HepG2 (cell line): ENCODE results near the gene PPP2R2D. TPM values are rescaled to one million over a fixed set of nuclear protein-coding genes. Genes with fewer than 3 reads are reported as not detected.
A peak's percentile ranks its signal among the peaks of the same experiment; 100 is the strongest.

Experiments
- ATM ChIP-seq: fragments of 450-650 bp; IDR thresholded peaks from 2 replicates; pipeline ENCODE4 v1.7.1; 2017; ENCODE audit warnings: mild to moderate bottlenecking, borderline replicate concordance
- BCL6 ChIP-seq: IDR thresholded peaks from 2 replicates; pipeline ENCODE4 v1.6.1; 2016; ENCODE audit warnings: missing genetic modification reagents, missing compliant biosample characterization
- CENPX ChIP-seq: sonication (generic); formaldehyde crosslinking; IDR thresholded peaks from 2 replicates; pipeline ENCODE4 v1.9.0; 2021; ENCODE audit warnings: mild to moderate bottlenecking, missing genetic modification reagents, moderate library complexity
- FOXO1 ChIP-seq: sonication (generic); formaldehyde crosslinking; IDR thresholded peaks from 2 replicates; pipeline ENCODE4 v1.4.0; 2020; ENCODE audit warnings: missing genetic modification reagents
- HCFC1 ChIP-seq: fragments of 150-350 bp; IDR thresholded peaks from 2 replicates; pipeline ENCODE4 v1.6.1; 2014; ENCODE audit warnings: low read depth, low read length
- HDAC1 ChIP-seq: sonication (generic); formaldehyde crosslinking; IDR thresholded peaks from 2 replicates; pipeline ENCODE4 v1.5.1; 2020; ENCODE audit warnings: mild to moderate bottlenecking, missing genetic modification reagents
- KAT2B ChIP-seq: fragments of 150-350 bp; IDR thresholded peaks from 2 replicates; pipeline ENCODE4 v1.6.1; 2014; ENCODE audit warnings: low read depth, low read length, borderline replicate concordance
- MXI1 ChIP-seq: IDR thresholded peaks from 3 replicates; pipeline ENCODE4 v1.6.1; 2012; ENCODE audit warnings: low read depth, low read length, inconsistent platforms, borderline replicate concordance
- NFE2 ChIP-seq: sonication (generic); formaldehyde crosslinking; IDR thresholded peaks from 2 replicates; pipeline ENCODE4 v1.4.0; 2020; ENCODE audit warnings: missing genetic modification reagents
- NONO ChIP-seq, 2 experiments: fragments of 450-650 bp in 1 of 2; sonication (generic) in 1 of 2; formaldehyde crosslinking in 1 of 2; IDR thresholded peaks in 1 of 2; conservative IDR thresholded peaks in 1 of 2; 2 replicates each; pipeline versions ENCODE4 v1.6.1 to v1.8.0; 2017 to 2022; ENCODE audit warnings: mild to moderate bottlenecking in 1 of 2, missing genetic modification reagents in 1 of 2, moderate library complexity in 1 of 2
- POLR2AphosphoS5 ChIP-seq: IDR thresholded peaks from 2 replicates; pipeline ENCODE4 v1.6.1; 2012; ENCODE audit warnings: low read depth, low read length
- RAD51 ChIP-seq: fragments of 450-650 bp; IDR thresholded peaks from 2 replicates; pipeline ENCODE4 v1.6.1; 2016; ENCODE audit warnings: borderline replicate concordance
- ZNF17 ChIP-seq: sonication (generic); formaldehyde crosslinking; IDR thresholded peaks from 2 replicates; pipeline ENCODE4 v1.5.0; 2020; ENCODE audit warnings: mild to moderate bottlenecking, missing genetic modification reagents
- ZNF724P ChIP-seq: sonication (generic); formaldehyde crosslinking; IDR thresholded peaks from 2 replicates; pipeline ENCODE4 v1.8.0; 2022; ENCODE audit warnings: missing genetic modification reagents, borderline replicate concordance
- polyA plus RNA-seq, 8 experiments: library from polyadenylated mRNA; depleted of rRNA in 3 of 8; stranded (reverse) in 7 of 8; unstranded in 1 of 8; fragments of >200 nt; fragmentation: Illumina TruSeq in 4 of 8; extraction: Trizol in 4 of 8; gene quantifications; 2 replicates each; pipeline versions ENCODE4 v1.2.1 to v1.2.3, GENCODE V29; 2011 to 2016; ENCODE audit warnings: low read depth in 4 of 8, missing spikeins in 1 of 8, mixed read lengths in 1 of 8; ENCODE audit not compliant: insufficient read depth in 1 of 8
- total RNA-seq, 5 experiments: library from RNA; depleted of rRNA; stranded (reverse); fragments of >200 nt; fragmentation: Illumina TruSeq; extraction: Trizol; gene quantifications; 2 replicates each; pipeline ENCODE4 v1.2.3, GENCODE V29; 2016; ENCODE audit warnings: low read depth in 1 of 5
- TF ChIP-seq, protein P1 (sequence below): sonication (generic); formaldehyde crosslinking; IDR thresholded peaks from 2 replicates; pipeline ENCODE4 v1.4.0; 2020; ENCODE audit warnings: missing genetic modification reagents, borderline replicate concordance
- TF ChIP-seq, protein P2 (sequence below): sonication (generic); formaldehyde crosslinking; IDR thresholded peaks from 2 replicates; pipeline ENCODE4 v1.8.1; 2023; ENCODE audit warnings: mild to moderate bottlenecking, missing genetic modification reagents, borderline replicate concordance
- TF ChIP-seq, protein P3 (sequence below): sonication (generic); formaldehyde crosslinking; IDR thresholded peaks from 2 replicates; pipeline ENCODE4; 2020; ENCODE audit warnings: missing genetic modification reagents, mild to moderate bottlenecking, borderline replicate concordance
- TF ChIP-seq, protein P4 (sequence below), 2 experiments: IDR thresholded peaks; 2 replicates each; pipeline ENCODE4 v1.6.1; 2011 to 2012; ENCODE audit warnings: low read length in 2 of 2, borderline replicate concordance in 1 of 2, low read depth in 1 of 2, mild to moderate bottlenecking in 1 of 2, moderate library complexity in 1 of 2

Gene PPP2R2D
- total and polyA plus RNA-seq, 2 of the 13 experiments (the other 11 are each of a cell fraction or from before 2014, with no cell fraction given): 32.7 to 33.2 TPM

DNA sequence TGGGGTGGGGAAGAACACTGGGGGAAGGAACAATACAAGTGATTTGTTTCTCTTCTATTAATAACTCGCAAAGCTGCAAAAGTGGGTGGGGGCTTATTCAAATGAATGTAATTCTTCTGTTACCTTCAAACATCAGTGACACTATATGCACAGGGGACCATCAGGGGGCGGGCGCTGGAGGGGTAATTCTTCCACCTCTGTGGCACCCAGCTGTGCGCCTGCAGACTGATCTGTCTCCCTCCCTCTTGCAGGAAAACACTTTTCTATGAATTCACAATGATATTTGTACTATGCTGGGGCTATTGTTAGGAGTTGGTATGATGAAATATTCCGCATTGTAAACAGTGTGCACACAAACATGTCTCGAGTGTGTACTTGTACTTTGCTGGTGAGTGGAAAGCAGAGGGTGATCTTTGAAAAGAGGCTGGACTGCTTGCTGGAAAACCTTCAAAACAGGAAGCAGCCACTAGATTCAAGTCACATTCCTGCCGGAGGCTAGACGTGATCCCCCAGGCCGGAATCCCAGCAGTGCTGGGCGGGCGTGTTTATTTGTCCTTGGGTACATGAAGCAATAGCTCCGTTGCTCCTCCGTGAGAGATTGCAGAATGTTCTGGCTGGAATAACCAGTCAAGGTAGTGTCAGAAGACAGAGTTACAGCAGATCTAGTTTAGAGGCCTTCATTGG lies 96.7 kb downstream of the PPP2R2D start (continued):
- TF ChIP-seq, protein P1, sequence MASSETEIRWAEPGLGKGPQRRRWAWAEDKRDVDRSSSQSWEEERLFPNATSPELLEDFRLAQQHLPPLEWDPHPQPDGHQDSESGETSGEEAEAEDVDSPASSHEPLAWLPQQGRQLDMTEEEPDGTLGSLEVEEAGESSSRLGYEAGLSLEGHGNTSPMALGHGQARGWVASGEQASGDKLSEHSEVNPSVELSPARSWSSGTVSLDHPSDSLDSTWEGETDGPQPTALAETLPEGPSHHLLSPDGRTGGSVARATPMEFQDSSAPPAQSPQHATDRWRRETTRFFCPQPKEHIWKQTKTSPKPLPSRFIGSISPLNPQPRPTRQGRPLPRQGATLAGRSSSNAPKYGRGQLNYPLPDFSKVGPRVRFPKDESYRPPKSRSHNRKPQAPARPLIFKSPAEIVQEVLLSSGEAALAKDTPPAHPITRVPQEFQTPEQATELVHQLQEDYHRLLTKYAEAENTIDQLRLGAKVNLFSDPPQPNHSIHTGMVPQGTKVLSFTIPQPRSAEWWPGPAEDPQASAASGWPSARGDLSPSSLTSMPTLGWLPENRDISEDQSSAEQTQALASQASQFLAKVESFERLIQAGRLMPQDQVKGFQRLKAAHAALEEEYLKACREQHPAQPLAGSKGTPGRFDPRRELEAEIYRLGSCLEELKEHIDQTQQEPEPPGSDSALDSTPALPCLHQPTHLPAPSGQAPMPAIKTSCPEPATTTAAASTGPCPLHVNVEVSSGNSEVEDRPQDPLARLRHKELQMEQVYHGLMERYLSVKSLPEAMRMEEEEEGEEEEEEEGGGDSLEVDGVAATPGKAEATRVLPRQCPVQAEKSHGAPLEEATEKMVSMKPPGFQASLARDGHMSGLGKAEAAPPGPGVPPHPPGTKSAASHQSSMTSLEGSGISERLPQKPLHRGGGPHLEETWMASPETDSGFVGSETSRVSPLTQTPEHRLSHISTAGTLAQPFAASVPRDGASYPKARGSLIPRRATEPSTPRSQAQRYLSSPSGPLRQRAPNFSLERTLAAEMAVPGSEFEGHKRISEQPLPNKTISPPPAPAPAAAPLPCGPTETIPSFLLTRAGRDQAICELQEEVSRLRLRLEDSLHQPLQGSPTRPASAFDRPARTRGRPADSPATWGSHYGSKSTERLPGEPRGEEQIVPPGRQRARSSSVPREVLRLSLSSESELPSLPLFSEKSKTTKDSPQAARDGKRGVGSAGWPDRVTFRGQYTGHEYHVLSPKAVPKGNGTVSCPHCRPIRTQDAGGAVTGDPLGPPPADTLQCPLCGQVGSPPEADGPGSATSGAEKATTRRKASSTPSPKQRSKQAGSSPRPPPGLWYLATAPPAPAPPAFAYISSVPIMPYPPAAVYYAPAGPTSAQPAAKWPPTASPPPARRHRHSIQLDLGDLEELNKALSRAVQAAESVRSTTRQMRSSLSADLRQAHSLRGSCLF (CRISPR knock-in tag): no peak
- TF ChIP-seq ZNF17 (CRISPR knock-in tag) (no peak), POLR2AphosphoS5 (peak; percentile 45; the same call in 1 of the 2 replicates), ZNF724P (no peak), RAD51 (no peak), BCL6 (peak; percentile 95), HCFC1 (no peak), FOXO1 (peak; percentile 97), CENPX (CRISPR knock-in tag) (no peak), KAT2B (no peak), NONO (IDR thresholded peaks at IDR 0.05) (no peak), NONO (CRISPR knock-in tag; conservative IDR thresholded peaks at IDR 0.05) (peak; percentile 62; the same call in 1 of the 2 replicates), HDAC1 (CRISPR knock-in tag) (peak; percentile 88), MXI1 (peak; percentile 48; the same call in 1 of the 3 replicates), ATM (no peak), NFE2 (no peak)
- TF ChIP-seq, protein P2, sequence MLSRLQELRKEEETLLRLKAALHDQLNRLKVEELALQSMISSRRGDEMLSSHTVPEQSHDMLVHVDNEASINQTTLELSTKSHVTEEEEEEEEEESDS: no peak
- TF ChIP-seq, protein P3, sequence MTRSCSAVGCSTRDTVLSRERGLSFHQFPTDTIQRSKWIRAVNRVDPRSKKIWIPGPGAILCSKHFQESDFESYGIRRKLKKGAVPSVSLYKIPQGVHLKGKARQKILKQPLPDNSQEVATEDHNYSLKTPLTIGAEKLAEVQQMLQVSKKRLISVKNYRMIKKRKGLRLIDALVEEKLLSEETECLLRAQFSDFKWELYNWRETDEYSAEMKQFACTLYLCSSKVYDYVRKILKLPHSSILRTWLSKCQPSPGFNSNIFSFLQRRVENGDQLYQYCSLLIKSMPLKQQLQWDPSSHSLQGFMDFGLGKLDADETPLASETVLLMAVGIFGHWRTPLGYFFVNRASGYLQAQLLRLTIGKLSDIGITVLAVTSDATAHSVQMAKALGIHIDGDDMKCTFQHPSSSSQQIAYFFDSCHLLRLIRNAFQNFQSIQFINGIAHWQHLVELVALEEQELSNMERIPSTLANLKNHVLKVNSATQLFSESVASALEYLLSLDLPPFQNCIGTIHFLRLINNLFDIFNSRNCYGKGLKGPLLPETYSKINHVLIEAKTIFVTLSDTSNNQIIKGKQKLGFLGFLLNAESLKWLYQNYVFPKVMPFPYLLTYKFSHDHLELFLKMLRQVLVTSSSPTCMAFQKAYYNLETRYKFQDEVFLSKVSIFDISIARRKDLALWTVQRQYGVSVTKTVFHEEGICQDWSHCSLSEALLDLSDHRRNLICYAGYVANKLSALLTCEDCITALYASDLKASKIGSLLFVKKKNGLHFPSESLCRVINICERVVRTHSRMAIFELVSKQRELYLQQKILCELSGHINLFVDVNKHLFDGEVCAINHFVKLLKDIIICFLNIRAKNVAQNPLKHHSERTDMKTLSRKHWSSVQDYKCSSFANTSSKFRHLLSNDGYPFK (CRISPR knock-in tag): no peak
- TF ChIP-seq, protein P4, sequence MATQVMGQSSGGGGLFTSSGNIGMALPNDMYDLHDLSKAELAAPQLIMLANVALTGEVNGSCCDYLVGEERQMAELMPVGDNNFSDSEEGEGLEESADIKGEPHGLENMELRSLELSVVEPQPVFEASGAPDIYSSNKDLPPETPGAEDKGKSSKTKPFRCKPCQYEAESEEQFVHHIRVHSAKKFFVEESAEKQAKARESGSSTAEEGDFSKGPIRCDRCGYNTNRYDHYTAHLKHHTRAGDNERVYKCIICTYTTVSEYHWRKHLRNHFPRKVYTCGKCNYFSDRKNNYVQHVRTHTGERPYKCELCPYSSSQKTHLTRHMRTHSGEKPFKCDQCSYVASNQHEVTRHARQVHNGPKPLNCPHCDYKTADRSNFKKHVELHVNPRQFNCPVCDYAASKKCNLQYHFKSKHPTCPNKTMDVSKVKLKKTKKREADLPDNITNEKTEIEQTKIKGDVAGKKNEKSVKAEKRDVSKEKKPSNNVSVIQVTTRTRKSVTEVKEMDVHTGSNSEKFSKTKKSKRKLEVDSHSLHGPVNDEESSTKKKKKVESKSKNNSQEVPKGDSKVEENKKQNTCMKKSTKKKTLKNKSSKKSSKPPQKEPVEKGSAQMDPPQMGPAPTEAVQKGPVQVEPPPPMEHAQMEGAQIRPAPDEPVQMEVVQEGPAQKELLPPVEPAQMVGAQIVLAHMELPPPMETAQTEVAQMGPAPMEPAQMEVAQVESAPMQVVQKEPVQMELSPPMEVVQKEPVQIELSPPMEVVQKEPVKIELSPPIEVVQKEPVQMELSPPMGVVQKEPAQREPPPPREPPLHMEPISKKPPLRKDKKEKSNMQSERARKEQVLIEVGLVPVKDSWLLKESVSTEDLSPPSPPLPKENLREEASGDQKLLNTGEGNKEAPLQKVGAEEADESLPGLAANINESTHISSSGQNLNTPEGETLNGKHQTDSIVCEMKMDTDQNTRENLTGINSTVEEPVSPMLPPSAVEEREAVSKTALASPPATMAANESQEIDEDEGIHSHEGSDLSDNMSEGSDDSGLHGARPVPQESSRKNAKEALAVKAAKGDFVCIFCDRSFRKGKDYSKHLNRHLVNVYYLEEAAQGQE (IDR thresholded peaks at IDR 0.05; ENCODE audit: borderline replicate concordance in 1 of 2, low read depth in 1 of 2, low read length in 2 of 2): no peak
